ENCODE data around the gene SRSF2.

GRCh38 chr17:76686538-76687297 lies 50.4 kb downstream of the SRSF2 start:
- no peak for TF ChIP-seq EZH2phosphoT487 (IDR thresholded peaks at IDR 0.05; ENCODE audit: insufficient read depth, low read depth)
- no peak for TF ChIP-seq EZH2 (IDR thresholded peaks at IDR 0.05; ENCODE audit: insufficient read depth, poor library complexity, severe bottlenecking)
